ENCODE data around the gene SCUBE1. TPM values are rescaled to one million over a fixed set of nuclear protein-coding genes. Genes with fewer than 3 reads are reported as not detected.
A peak's percentile ranks its signal among the peaks of the same experiment; 100 is the strongest.
"Not testable (repeated sequence)": the region's sequence is repeated elsewhere in the genome, so short reads cannot be mapped to it uniquely, and the experiment has no call there.

Gene SCUBE1
- total RNA-seq, 1 donor from 2014 or later: 2.9 TPM

DNA sequence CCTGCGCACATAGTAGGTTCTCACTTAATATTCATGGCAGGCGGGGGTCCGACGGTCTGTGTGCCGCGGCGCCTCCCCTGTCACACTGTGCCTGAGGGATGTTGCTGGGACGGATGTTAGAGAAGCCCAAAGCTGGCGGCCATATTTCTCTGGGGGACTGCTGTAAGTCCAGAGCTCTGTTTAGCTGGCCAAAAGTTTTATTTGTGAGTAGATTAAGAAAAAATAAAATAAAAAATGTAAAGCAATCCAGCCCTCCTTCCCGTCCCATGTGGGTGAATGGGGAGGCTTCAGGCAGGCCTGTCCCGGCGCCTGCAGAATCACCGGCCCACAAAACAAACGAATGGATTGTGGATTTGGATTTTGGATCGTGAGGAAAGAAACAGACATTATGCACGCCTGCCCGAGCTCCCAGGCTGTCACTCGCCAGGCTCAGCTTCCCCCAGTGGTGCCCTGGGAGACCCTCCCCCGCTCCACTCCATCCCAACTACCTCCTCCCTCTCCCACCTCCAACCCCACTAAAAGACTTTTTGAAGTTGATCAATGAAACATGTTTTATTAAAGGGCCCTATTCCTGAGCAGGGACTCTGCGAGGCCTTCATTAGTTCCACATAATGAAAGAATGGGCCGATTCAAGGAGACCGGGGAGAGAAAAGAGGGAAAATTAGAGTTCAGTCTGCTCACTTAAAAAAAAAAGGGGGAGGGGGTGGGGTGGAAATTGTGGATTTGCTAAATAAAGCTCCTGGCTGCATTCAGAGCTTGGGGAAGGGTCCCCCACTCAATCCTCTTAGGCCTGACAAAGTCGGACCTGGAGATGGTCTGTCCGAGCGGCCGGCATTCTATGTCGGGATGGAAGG is 20.4 kb upstream of the SCUBE1 start:
- no peak for DNase-seq (ENCODE audit: low spot score)
- no peak for ATAC-seq

DNA sequence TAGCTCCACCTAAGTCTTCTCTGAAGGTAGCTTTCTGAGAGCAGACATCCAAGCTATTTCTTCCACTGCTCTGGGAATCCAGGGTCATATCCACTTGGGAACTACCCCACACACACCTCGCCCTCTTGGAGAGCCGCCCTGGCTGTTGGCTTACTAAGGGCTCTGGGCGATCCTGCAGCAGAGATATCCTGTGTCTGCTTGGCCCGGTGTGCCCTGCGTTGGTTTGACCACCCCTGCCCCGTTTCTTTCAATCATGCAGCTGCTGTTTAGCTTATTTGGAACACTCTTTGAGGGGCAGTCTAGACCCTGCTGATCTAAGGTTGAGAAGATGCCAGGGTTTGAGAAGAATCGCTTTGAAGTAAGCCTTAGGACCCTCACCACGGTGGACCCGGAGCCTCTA is 17.4 kb upstream of the SCUBE1 start:
- ATAC-seq: no peak
- DNase-seq (ENCODE audit: low spot score): no peak

DNA sequence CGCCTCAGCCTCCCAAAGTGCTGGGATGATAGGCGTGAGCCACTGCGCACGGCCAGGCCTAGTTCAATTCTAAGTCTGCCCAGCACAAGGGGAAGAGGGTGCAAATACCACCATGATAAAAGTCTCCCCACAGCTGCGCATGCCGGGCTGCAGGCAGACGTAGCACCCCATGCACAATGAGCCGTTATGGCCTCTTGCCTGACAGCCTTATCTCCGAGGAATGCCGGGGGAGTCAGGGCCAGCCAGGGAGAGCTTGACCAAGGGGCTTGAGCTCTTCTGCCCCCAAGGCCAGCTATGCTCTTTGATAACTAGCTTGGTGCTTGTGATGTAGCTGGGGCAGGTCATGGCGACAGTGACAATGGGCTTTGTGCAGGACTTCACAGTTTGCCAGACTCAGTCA is 13.7 kb upstream of the SCUBE1 start:
- no peak for ATAC-seq
- no peak for DNase-seq (ENCODE audit: low spot score)

DNA sequence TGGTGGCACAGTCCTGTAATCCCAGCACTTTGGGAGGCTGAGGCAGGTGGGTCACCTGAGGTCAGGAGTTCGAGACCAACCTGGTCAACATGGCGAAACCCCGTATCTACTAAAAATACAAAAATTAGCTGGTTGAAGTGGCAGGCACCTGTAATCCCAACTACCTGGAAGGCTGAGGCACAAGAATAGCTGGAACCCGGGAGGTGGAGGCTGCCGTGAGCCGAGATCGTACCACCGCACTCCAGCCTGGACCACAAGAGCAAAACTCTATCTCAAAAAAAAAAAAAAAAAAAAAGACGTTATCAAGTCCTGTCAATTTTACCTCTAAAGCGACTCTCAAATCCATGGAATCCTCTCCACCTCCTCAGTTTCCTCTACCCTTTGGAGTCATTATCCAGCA is 12.5 kb upstream of the SCUBE1 start:
- not testable (repeated sequence) for DNase-seq (ENCODE audit: low spot score); ATAC-seq

DNA sequence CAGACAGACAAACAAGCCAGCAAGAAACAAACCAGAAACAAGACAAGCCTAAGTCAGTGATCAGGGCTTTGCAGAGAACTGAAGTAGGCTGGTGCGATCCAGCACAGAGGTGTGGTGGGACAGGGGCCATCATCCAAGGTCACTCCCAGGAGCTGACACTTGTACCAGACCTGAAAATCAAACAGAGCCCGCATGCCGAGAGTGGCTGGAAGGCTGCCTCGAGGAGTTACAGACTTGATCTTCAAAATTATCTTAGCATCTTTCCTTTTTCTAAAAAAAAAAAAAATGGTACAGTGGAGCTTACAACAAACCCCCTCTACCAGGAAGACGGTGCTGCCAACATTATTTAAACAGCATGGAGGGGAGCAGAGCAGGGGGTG is 8.8 kb upstream of the SCUBE1 start:
- no peak for ATAC-seq
- DNase-seq (ENCODE audit: low spot score): no peak

DNA sequence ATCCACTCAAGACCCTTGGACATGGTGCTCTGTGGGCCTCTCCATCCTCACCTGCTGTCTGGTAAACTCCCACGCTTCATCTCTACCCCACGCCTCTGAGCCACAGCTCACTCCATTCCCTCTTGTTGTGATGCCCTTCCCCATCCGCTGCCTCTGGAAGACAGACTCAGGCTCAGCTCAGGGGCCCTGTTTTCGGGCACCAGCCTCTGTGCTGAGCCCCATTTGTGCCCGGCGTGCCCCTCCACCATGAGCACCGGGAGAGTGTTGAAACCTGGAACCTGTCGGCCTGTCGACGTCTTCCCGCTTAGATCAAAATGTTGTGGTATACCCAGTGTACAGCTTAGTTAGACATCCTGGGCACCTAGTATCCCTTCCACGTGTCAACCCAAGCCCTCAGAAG is 6.5 kb upstream of the SCUBE1 start:
- no peak for ATAC-seq
- no peak for DNase-seq (ENCODE audit: low spot score)

DNA sequence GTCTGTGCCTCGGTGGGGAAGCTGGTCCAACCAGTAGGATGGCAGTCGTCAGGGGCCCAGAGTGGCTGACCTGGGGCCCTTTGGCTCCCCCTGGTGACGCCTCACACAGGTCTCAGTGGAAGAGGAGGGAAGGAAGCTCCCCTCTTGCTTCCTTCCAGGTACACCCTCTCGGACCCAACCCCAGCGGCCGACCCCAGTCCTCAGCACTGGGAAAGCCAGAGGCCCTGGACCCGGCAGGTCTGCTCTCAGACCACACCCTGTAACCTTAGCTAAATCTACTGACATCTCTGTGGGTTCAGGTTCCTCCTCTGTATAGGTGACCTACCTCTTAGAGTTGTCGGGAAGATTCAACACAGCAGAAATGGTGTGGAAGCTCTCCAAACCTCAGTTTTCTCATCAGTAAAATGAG is 3.4 kb upstream of the SCUBE1 start:
- ATAC-seq: peak; percentile 22

DNA sequence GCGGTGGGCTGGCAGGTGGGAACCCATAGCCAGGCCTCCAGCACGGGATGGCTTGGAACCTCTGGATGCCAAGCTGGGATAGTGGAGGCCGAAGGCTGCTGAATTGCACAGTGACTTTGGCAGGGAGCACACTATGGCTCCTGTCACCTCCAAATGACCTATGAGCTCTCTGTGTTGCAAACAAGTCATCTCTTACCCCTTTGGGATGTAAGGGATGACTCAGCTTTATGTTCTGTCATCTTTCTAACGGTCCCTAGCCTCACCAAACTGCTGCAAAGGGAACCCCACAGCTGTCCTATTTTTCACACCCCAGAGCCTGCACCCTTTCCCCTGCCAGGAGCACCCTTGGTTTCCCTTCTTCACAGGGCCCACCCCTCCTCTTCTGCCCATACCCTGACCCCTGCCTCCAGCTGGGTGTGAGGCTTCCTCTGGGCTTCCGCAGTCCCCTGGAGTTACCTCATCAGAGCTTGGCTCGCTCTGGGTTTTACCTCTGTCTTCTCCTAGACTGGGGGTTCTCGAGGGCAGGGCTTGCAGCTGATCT is 2.7 kb upstream of the SCUBE1 start:
- peak; percentile 81 for DNase-seq (ENCODE audit: low spot score)
- peak; percentile 75 for ATAC-seq

More for the DNA sequence above, 3.4 kb upstream of the SCUBE1 start:
- peak; percentile 55 for DNase-seq (ENCODE audit: low spot score)

DNA sequence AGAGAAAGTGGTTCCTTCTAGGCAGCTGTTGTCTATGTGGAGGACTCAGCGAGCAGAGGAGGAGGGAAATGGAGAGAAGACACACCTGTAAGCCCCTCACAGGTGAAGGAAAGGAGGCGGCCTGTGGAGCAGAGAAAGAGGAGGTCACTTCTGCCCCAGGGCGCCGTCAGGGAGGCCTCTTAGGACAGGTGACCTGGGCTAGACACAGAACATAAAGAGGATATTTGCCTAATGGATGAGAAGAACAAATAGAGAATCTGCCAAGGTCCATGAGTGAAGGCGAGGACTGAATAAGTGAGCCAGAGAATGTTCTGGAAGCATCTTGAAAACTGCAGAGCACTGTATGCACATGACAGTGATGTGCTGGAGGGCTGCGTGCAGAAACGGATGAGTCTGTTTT is 2.2 kb upstream of the SCUBE1 start:
- ATAC-seq (peak; percentile 65), DNase-seq (ENCODE audit: low spot score) (no peak)

DNA sequence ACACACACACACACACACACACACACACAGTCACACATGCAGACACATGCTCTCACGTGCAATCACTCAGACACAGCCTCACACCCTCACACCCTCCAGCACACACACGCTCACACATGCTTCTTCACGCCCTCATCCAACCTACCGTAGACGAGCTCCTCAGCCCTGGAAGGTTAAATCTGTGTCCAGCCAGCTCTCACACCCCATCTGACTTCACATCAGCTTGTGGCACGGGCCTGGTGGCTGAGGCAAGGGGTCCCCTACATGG is 1.3 kb upstream of the SCUBE1 start:
- ATAC-seq: no peak
- no peak for DNase-seq (ENCODE audit: low spot score)

DNA sequence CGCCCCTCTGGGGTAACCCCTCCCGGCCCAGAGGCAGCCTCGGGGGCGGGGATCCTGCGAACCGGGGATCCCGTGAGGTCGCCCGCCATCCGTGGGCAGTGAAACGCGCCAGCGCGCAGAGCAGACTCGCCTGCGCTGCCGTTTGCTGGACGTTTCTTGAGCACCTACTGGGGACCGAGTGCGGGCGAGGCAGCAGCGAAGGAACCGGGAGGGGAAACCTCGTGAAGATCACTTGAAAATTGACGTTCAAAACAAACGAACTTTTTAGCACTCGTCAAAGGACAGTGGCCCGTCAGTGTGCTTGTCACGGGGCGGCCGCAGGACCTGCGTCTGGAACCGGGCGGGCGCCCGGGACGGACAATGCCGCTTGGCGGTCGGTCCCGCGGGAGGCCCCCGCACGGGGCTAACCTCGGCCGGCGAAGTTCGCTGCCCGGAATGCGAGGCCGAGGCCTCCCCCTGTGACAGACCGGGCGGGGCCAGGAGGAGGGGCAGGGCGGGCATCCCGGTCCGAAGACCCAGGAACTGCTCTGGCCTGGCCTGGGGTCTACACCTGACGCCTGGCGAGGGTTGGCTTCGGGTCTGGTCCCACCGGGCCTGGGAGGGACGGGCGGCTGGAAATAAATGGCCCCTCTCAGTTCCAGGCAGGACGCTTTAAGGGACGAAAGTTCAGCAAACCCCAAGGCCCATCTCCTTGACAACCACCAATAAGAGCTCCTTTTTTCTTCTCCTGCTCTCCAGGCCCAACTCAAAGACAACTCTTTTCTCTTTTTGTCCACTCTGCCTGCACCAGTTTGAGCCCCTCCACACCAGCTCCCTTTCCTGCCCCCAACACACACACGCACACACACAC is 723 bp upstream of the SCUBE1 start:
- ATAC-seq (no peak), DNase-seq (ENCODE audit: low spot score) (no peak)

DNA sequence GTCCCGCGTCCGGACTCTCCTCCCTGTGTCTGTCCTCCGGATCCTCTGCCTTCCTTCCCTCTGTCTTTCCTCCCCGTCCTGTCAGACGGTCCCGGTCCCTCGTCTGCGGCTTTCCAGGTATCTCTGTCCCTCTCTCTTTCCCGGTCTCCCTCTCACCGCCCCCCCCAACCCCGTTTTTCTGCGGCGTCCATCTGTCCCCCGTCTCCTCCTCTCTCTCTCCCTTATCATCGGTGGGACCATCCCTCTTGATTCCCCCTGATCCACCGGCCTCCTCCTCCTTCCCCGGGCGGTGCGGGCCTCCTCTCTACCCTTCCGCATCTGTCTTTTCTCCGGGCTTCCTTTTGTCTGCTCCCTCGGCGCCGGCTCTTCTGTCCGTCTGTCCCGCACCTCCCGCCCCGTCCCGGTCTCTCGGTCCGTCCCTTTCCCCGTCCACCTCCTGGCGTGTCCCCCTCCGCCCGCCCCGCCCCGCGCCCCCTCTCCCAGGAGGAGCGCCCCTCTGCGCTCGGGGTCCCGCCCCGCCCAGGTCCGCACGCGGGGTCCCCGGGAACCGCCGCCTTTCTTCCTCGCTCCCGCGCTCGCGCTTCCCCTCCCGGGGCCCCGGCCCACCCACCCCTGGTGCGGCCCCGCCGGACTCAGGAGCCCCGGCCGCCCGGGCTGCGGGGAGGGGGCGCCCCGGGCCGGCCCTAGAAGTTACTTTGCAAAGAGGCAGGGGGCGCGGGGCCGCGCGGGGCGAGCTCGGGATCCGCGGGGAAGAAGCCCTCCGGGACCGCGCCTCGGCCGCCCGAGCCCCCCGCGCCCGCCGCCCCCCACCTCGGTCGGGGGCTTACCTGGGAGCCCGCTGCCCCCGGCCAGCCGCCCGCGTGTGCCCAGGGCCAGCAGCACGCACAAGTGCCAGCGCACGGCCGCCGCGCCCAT is 568 bp downstream of the SCUBE1 start:
- ATAC-seq (no peak), DNase-seq (ENCODE audit: low spot score) (no peak)

DNA sequence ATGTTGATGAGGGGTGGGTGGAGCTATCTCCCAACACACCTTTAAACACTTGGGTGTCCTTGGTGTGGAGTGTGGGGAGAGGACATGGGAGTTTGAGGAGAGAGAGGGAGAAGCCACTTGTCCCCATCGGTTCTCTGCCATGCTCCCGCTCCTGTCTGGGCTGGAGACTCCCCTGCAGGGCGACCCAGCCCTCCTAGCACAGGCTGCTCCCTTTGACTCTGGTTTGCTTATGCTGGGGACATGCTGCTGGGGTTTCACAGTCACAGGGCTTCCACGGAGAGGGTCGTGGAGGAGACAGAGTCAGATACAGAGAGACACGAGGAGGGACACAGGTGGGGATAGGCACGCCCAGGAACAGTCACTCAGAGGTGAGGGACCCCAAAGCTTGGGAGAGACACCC is 1.6 kb downstream of the SCUBE1 start:
- ATAC-seq: no peak
- DNase-seq (ENCODE audit: low spot score): no peak

DNA sequence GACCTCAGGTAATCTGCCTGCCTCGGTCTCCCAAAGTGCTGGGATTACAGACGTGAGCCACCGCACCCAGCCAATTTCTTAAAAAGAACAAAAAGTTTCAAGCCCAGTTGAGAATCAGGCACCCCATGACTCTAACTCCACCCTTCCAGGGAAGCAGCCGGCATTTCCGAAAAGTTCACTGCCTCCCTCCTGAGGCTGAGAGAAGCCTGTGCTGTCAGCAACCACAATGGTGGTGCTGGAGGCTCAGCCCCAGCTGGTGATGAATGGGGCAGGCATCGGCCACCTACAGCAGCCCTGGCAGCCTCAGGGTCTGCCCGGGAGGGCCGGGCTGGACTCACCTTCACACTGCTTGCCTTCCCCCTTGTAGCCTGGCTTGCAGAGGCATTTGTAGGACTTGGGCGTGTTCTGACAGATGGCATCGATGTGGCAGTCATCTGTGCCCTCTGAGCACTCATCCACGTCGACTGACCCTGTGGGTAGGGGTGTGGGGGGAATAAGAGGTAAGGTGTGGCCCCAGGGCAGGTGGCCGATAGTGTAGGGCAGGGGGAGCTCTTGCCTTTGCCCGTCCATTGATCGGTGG is 4.3 kb downstream of the SCUBE1 start:
- DNase-seq (ENCODE audit: low spot score) (no peak), ATAC-seq (no peak)

DNA sequence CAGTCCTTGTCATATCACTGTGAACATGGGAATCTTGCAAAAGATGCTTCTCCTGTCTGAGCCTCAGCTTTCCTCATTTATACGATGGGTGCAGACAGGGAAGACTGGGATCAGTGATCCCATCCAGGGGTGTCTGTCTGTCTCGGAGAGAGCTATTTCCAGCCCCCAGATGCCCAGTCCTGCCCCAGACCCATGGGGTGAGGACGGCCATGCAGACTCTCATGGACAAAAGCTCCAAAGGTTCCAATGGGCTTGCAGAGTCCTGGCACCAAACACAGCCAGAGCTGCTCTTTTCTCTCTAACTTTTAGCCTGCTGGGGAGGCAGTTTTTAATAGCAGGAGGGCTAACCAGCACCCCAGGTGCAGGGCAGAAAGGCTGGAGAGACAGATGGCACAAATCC is 5.2 kb downstream of the SCUBE1 start:
- no peak for DNase-seq (ENCODE audit: low spot score)
- peak; percentile 5 for ATAC-seq

DNA sequence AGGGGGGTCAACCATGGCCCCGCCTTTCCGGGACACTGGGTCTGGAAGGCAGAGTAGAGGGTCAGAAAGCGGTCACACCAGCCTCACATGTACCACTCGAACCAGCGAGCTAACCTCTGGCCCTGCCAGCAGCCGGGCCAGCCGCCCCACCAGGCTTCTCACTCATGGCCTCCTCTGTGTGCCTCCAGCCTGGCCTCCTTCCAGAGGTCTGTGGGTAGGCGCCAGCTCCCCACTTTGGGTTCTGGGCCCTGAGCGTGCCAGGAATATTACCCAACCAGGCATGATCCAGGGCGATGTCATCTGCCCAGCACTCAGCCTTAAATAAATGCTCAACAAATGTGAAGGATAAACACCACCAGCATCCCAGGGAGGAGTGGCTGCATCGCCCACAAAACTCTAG is 5.8 kb downstream of the SCUBE1 start:
- DNase-seq (ENCODE audit: low spot score): peak; percentile 83

DNA sequence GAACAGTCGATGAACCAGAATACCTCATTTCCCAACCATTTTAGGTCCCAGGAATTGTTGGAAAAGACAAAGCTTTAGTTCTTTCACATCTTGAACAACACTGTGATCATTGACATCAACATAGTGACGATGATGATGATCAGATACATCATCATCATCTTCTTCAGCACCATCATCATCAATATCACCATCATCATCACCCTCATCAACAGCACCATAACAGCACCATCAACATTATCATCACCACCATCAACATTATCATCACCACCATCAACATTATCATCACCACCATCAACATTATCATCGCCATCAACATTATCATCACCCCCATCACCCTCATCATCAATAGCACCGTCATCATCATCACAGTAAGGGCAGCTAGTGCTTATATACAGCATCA is 8.8 kb downstream of the SCUBE1 start:
- DNase-seq (ENCODE audit: low spot score) (no peak), ATAC-seq (no peak)

More for the DNA sequence above, 5.8 kb downstream of the SCUBE1 start:
- peak; percentile 78 for ATAC-seq

DNA sequence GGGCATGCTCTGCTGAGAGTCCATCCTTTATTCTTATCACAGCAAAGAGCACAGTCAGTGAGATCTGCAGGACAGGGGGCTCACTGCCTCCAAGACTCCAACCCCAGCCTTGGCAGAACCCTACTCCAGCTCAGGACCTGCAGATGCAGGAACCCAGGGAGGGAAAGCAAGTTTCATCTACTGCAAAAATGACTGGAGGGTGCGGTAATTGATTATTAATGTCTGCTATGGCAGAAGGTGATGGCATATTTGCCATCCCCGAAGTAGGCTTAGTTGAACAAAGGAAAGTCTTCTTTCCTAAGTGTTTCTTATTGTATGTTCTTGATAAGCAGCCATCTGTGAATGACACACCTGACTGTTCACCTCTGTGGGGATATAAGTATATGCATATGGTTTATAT is 9.2 kb downstream of the SCUBE1 start:
- DNase-seq (ENCODE audit: low spot score): no peak
- ATAC-seq: no peak

DNA sequence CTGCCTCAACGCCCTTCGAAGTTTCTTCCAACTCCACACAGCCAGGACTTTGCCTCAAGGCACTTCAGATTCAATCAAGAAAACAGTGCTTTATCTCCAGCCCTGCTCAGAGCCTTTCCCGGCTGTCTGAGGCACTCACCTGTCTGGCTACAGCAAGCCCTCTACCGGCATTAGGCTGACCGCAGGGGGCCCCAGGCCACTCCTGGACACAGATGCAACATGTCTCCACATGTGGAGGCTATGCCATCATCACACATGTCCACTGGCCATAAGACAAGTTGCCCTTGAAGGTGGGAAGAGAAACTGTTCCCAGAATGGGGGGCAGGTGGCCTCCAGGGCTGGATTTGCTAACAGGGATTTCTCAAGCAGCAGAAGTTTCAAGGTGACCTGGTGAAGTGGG is 10.0 kb downstream of the SCUBE1 start:
- no peak for DNase-seq (ENCODE audit: low spot score)
- ATAC-seq: no peak

DNA sequence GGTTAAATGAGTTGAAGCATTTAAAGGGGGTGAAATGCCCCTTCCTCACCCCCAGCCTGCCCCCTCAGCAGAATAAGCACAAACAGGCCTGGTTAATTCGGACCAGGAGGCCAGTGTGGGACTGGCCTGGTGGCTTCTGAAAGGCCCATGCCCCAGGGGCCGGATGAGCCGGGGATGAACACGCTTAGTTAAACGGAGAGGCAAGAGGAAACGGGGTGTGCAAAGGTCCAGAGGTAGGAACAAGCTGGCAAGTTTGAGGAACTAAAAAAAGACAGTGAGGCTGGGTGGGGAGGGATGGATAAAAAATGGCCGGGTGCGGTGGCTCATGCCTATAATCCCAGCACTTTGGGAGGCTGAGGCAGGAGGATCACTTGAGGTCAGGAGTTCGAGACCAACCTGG is 11.5 kb downstream of the SCUBE1 start:
- ATAC-seq (no peak), DNase-seq (ENCODE audit: low spot score) (no peak)

DNA sequence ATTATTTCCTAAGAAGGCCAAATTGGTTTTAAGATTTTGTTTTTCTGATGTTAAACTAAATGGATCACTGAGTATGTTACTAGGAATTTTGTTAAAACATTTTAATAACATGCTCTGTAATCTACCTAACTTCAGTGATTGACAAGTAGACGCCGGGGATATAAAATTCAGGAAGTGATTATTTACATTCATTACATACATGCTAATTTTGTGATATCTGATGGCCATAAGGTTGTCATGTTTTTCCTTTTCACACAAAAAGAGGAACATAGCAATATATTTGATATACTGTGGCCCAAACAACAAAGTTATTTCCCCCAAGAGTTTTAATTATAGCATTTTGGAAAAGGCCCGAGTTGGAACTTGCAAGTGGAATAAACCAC is 12.1 kb downstream of the SCUBE1 start:
- DNase-seq (ENCODE audit: low spot score) (no peak), ATAC-seq (no peak)
